ENCODE measurements around the gene TTC21B. TPM values are rescaled to one million over a fixed set of nuclear protein-coding genes. Genes with fewer than 3 reads are reported as not detected.
A peak's percentile ranks its signal among the peaks of the same experiment; 100 is the strongest.

TTC21B gene
- total RNA-seq, 1 experiment from 2014 or later: 20.8 TPM

DNA sequence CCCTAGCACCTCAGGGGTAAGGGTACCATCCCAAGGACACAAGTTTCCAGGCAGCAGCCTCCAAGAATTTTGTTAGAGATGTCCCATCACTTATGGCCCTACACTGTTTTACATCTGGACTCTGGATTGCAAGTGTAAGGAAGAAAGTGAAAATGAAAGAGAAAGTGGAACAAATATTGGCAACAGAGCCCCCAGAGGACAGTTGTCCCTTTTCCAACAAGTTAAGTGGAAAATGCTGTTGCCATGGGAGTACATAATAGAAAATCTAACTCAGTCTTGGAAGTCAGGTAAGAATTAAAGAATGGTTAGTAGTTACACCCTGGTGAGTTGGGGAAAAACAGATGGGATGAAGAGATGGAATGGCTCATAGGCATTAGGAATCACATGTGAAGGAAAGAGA is 50.6 kb downstream of the TTC21B start:
- no peak for DNase-seq (ENCODE audit: low spot score)
- H3K4me3 Mint-ChIP-seq: no peak overlapping the region
- no peaks in the 10 kb centered on the region for H3K27me3 Mint-ChIP-seq (ENCODE audit: low read depth)
- H3K4me1 Mint-ChIP-seq: no peaks in the 10 kb centered on the region
- no peaks in the 10 kb centered on the region for H3K9me3 Mint-ChIP-seq
- TF ChIP-seq GRHL2 (CRISPR knock-in tag; IDR thresholded peaks at IDR 0.05; ENCODE audit: insufficient replicate concordance, severe bottlenecking) (no peak), ZNF263 (CRISPR knock-in tag; IDR thresholded peaks at IDR 0.05; ENCODE audit: low read depth) (no peak), JAZF1 (CRISPR knock-in tag; IDR thresholded peaks at IDR 0.05) (no peak), ZNF423 (CRISPR knock-in tag; IDR thresholded peaks at IDR 0.05) (no peak), NR3C1 (CRISPR knock-in tag; conservative IDR thresholded peaks at IDR 0.05; ENCODE audit: low read depth) (no peak), ZNF671 (CRISPR knock-in tag; IDR thresholded peaks at IDR 0.05) (no peak), ZNF121 (CRISPR knock-in tag; IDR thresholded peaks at IDR 0.05) (no peak)
- TF ChIP-seq, protein P1, sequence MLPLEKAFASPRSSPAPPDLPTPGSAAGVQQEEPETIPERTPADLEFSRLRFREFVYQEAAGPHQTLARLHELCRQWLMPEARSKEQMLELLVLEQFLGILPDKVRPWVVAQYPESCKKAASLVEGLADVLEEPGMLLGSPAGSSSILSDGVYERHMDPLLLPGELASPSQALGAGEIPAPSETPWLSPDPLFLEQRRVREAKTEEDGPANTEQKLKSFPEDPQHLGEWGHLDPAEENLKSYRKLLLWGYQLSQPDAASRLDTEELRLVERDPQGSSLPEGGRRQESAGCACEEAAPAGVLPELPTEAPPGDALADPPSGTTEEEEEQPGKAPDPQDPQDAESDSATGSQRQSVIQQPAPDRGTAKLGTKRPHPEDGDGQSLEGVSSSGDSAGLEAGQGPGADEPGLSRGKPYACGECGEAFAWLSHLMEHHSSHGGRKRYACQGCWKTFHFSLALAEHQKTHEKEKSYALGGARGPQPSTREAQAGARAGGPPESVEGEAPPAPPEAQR (CRISPR knock-in tag; IDR thresholded peaks at IDR 0.05): no peak
- TF ChIP-seq, protein P2, sequence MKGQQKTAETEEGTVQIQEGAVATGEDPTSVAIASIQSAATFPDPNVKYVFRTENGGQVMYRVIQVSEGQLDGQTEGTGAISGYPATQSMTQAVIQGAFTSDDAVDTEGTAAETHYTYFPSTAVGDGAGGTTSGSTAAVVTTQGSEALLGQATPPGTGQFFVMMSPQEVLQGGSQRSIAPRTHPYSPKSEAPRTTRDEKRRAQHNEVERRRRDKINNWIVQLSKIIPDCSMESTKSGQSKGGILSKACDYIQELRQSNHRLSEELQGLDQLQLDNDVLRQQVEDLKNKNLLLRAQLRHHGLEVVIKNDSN (CRISPR knock-in tag; IDR thresholded peaks at IDR 0.05): no peak
- H3K36me3 Mint-ChIP-seq: peaks cover 21% of the 10 kb centered on the region
- no peak overlapping the region for H3K27ac Mint-ChIP-seq
- CTCF ChIA-PET: no interaction called here
- POLR2A ChIA-PET: no interaction called here
- ATAC-seq: no peak

DNA sequence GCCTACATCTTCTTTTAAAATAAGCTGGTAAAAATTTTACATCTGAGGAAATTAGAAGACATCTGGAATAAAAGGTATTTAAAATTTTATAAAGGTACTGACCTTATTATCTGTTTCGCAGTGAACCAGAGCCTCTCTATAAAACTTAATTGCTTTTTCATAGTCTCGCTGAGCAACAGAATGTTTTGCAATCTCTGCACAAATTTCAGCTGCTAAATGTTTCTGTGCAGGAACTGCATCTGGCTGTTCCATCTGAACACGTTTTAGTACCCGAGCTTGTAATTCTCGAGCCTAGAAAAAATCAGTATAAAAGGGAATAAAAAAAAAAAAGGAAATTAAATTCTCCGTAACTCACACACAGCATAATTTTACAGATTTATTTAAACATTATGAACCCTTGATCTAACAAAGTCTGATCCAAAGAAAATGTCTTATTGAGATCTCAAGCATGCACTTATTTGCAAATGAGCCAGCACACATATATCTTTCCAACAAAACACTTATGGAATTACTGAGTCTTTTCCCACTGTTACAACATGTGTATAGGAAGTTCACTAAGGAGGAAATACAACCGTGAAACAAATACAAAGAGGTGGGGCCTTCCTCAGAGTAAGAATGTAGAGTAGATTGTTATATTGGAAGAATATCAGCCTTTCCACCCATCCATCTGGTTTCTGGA is 51.8 kb downstream of the TTC21B start:
- DNase-seq (ENCODE audit: low spot score) (no peak), ATAC-seq (no peak)
- CTCF ChIA-PET: interaction anchor here (0.6 to 1.0 kb wide), 2 partner anchors 27 to 226 kb away, joined by 3 read pairs; partner anchors contain the start of gene SCN1A
- Mint-ChIP-seq H3K27me3 (ENCODE audit: low read depth) (no peaks in the 10 kb centered on the region), H3K9me3 (no peaks in the 10 kb centered on the region), H3K4me1 (no peaks in the 10 kb centered on the region), H3K36me3 (peaks cover 26% of the 10 kb centered on the region), H3K27ac (0 out of 2 replicates have a peak overlapping the region, but pooled peaks have one; percentile 21), H3K4me3 (no peak overlapping the region)
- POLR2A ChIA-PET: no interaction called here
- no peak for TF ChIP-seq KAT7 (CRISPR knock-in tag; IDR thresholded peaks at IDR 0.05; ENCODE audit: borderline replicate concordance)
- TF ChIP-seq, protein P3, sequence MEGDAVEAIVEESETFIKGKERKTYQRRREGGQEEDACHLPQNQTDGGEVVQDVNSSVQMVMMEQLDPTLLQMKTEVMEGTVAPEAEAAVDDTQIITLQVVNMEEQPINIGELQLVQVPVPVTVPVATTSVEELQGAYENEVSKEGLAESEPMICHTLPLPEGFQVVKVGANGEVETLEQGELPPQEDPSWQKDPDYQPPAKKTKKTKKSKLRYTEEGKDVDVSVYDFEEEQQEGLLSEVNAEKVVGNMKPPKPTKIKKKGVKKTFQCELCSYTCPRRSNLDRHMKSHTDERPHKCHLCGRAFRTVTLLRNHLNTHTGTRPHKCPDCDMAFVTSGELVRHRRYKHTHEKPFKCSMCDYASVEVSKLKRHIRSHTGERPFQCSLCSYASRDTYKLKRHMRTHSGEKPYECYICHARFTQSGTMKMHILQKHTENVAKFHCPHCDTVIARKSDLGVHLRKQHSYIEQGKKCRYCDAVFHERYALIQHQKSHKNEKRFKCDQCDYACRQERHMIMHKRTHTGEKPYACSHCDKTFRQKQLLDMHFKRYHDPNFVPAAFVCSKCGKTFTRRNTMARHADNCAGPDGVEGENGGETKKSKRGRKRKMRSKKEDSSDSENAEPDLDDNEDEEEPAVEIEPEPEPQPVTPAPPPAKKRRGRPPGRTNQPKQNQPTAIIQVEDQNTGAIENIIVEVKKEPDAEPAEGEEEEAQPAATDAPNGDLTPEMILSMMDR (IDR thresholded peaks at IDR 0.05): no peak
- TF ChIP-seq IRF2 (CRISPR knock-in tag; IDR thresholded peaks at IDR 0.05; ENCODE audit: borderline replicate concordance, low read depth): no peak
- no peak for TF ChIP-seq HMGA2 (CRISPR knock-in tag; IDR thresholded peaks at IDR 0.05)
- TF ChIP-seq ELF4 (CRISPR knock-in tag; IDR thresholded peaks at IDR 0.05; ENCODE audit: low read depth): no peak
- TF ChIP-seq NFE2L1 (CRISPR knock-in tag; IDR thresholded peaks at IDR 0.05): no peak
- no peak for TF ChIP-seq ZNF219 (CRISPR knock-in tag; IDR thresholded peaks at IDR 0.05; ENCODE audit: borderline replicate concordance)
- no peak for TF ChIP-seq JUN (CRISPR knock-in tag; IDR thresholded peaks at IDR 0.05)
- TF ChIP-seq GTF2I (CRISPR knock-in tag; conservative IDR thresholded peaks at IDR 0.05): no peak
- TF ChIP-seq ZNF138 (CRISPR knock-in tag; conservative IDR thresholded peaks at IDR 0.05): no peak
- TF ChIP-seq CREB1 (CRISPR knock-in tag; IDR thresholded peaks at IDR 0.05): no peak
- TF ChIP-seq, protein P4, sequence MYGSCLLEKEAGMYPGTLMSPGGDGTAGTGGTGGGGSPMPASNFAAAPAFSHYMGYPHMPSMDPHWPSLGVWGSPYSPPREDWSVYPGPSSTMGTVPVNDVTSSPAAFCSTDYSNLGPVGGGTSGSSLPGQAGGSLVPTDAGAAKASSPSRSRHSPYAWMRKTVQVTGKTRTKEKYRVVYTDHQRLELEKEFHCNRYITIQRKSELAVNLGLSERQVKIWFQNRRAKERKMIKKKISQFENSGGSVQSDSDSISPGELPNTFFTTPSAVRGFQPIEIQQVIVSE (CRISPR knock-in tag; IDR thresholded peaks at IDR 0.05; ENCODE audit: borderline replicate concordance): no peak
- no peak for TF ChIP-seq ESRRA (CRISPR knock-in tag; IDR thresholded peaks at IDR 0.05; ENCODE audit: borderline replicate concordance)
- TF ChIP-seq, protein P5, sequence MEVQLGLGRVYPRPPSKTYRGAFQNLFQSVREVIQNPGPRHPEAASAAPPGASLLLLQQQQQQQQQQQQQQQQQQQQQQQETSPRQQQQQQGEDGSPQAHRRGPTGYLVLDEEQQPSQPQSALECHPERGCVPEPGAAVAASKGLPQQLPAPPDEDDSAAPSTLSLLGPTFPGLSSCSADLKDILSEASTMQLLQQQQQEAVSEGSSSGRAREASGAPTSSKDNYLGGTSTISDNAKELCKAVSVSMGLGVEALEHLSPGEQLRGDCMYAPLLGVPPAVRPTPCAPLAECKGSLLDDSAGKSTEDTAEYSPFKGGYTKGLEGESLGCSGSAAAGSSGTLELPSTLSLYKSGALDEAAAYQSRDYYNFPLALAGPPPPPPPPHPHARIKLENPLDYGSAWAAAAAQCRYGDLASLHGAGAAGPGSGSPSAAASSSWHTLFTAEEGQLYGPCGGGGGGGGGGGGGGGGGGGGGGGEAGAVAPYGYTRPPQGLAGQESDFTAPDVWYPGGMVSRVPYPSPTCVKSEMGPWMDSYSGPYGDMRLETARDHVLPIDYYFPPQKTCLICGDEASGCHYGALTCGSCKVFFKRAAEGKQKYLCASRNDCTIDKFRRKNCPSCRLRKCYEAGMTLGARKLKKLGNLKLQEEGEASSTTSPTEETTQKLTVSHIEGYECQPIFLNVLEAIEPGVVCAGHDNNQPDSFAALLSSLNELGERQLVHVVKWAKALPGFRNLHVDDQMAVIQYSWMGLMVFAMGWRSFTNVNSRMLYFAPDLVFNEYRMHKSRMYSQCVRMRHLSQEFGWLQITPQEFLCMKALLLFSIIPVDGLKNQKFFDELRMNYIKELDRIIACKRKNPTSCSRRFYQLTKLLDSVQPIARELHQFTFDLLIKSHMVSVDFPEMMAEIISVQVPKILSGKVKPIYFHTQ (CRISPR knock-in tag; IDR thresholded peaks at IDR 0.05): no peak
- no peak for TF ChIP-seq SOX15 (CRISPR knock-in tag; IDR thresholded peaks at IDR 0.05)
- TF ChIP-seq, protein P6, sequence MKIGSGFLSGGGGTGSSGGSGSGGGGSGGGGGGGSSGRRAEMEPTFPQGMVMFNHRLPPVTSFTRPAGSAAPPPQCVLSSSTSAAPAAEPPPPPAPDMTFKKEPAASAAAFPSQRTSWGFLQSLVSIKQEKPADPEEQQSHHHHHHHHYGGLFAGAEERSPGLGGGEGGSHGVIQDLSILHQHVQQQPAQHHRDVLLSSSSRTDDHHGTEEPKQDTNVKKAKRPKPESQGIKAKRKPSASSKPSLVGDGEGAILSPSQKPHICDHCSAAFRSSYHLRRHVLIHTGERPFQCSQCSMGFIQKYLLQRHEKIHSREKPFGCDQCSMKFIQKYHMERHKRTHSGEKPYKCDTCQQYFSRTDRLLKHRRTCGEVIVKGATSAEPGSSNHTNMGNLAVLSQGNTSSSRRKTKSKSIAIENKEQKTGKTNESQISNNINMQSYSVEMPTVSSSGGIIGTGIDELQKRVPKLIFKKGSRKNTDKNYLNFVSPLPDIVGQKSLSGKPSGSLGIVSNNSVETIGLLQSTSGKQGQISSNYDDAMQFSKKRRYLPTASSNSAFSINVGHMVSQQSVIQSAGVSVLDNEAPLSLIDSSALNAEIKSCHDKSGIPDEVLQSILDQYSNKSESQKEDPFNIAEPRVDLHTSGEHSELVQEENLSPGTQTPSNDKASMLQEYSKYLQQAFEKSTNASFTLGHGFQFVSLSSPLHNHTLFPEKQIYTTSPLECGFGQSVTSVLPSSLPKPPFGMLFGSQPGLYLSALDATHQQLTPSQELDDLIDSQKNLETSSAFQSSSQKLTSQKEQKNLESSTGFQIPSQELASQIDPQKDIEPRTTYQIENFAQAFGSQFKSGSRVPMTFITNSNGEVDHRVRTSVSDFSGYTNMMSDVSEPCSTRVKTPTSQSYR (CRISPR knock-in tag; IDR thresholded peaks at IDR 0.05): no peak
